Measurements from ENCODE around the gene CACNA1C. TPM values are rescaled to one million over a fixed set of nuclear protein-coding genes. Genes with fewer than 3 reads are reported as not detected.
A peak's percentile ranks its signal among the peaks of the same experiment; 100 is the strongest.

Gene CACNA1C
- 10 to 100 TPM; 14.8 to 18.1 TPM for total RNA-seq
- polyA plus RNA-seq (ENCODE audit: insufficient read length in 2 of 2): 10 to 100 TPM; 18.4 to 22.2 TPM
- long read RNA-seq, donor 1: 0 reads
- long read RNA-seq, donor 2: 0 reads
- long read RNA-seq, donor 3: 0 reads
- long read RNA-seq, donor 4: 0 reads

DNA sequence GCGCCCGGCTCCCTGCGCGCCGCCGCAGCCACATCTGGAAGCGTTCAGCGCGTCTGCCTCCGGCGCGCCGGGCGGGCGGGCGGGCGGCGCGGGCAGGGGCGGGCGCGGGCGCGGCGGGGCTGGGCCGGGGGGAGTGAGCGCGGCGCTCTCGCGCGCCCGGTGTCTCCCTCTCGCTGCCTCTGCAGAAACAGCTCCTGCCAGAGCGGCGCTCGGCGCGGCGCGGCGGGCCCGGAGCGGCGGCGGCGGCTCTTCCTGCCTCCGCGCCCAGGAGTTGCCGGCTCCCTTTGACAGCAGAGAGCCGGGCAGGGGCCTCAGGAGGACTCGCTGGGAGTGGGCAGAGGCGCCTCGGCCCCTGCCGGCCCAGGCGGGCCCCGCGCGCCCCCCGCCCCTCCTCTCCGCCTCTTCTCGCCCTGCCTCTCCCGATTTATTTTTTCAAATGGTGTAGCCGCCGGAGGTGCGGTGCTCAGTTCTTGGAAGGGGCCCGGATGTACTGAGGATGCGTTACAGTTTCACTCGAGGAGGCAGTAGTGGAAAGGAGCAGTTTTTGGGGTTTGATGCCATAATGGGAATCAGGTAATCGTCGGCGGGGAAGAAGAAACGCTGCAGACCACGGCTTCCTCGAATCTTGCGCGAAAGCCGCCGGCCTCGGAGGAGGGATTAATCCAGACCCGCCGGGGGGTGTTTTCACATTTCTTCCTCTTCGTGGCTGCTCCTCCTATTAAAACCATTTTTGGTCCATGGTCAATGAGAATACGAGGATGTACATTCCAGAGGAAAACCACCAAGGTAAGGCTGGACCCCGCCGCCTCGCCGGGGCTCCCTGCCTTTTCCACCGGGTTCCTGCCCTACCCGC lies at the start of gene CACNA1C:
Gene CACNA1C (plus strand): TSS at position 162 of the 853 bp plus-strand sequence. CDS start 576 bp downstream, at position 738.
- H3K36me3 ChIP-seq (ENCODE audit: control insufficient read depth, insufficient read depth, low read length): no peaks in the 10 kb centered on the region
- 0% methylated on average over 81 of the region's 90 CpGs for WGBS (ENCODE audit: insufficient coverage)
- H3K27me3 ChIP-seq (ENCODE audit: control insufficient read depth, insufficient read depth, low read length): peaks cover 3% of the 10 kb centered on the region
- peak within 1 kb of the TSS; percentile 63 for H3K4me3 ChIP-seq (ENCODE audit: low read depth, low read length)
- H3K4me1 ChIP-seq (ENCODE audit: control insufficient read depth, insufficient read depth, low read length): peaks cover 29% of the 10 kb centered on the region
- peak within 1 kb of the TSS; percentile 36 for H3K27ac ChIP-seq (ENCODE audit: low read depth, low read length)
- no peaks in the 10 kb centered on the region for H3K9me3 ChIP-seq (ENCODE audit: control insufficient read depth, insufficient read depth, low read length)
- peak in 2 of 6 donors; percentile 89 for DNase-seq (ENCODE audit: low read depth in 4 of 6, low spot score in 6 of 6)

DNA sequence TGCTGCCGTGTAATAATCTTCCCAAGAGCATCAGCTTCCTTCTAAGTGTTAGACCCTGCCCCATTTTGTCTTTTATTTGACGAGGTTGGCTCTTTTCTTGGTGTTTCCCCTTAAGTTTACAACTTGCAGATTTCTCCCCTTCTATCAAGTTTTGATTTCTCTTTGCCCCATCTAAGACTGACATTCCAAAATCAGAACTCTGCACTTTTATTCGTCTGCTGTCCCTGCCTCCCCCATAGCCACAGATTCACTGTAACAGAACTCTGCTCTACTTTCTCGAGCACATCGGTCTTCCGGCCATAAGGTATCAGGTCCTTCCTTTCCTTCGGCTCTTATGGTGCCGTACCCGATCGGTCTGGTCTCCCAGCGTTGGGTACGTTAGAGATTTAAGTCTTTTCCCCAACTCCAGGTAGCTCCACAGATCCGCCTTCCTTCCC lies 49.1 kb upstream of the CACNA1C start:
- Histone ChIP-seq H3K27ac (ENCODE audit: low read depth, low read length) (peak overlapping the region; percentile 98), H3K4me3 (ENCODE audit: low read depth, low read length) (peak overlapping the region; percentile 99), H3K9me3 (ENCODE audit: control insufficient read depth, insufficient read depth, low read length) (no peaks in the 10 kb centered on the region), H3K27me3 (ENCODE audit: control insufficient read depth, insufficient read depth, low read length) (no peaks in the 10 kb centered on the region), H3K4me1 (ENCODE audit: control insufficient read depth, insufficient read depth, low read length) (no peaks in the 10 kb centered on the region), H3K36me3 (ENCODE audit: control insufficient read depth, insufficient read depth, low read length) (no peaks in the 10 kb centered on the region)
- peak in 1 of 6 donors; percentile 30 for DNase-seq (ENCODE audit: low read depth in 4 of 6, low spot score in 6 of 6)
- whole genome bisulfite sequencing (ENCODE audit: insufficient coverage): 0% methylated on average over 13 of the region's 13 CpGs

DNA sequence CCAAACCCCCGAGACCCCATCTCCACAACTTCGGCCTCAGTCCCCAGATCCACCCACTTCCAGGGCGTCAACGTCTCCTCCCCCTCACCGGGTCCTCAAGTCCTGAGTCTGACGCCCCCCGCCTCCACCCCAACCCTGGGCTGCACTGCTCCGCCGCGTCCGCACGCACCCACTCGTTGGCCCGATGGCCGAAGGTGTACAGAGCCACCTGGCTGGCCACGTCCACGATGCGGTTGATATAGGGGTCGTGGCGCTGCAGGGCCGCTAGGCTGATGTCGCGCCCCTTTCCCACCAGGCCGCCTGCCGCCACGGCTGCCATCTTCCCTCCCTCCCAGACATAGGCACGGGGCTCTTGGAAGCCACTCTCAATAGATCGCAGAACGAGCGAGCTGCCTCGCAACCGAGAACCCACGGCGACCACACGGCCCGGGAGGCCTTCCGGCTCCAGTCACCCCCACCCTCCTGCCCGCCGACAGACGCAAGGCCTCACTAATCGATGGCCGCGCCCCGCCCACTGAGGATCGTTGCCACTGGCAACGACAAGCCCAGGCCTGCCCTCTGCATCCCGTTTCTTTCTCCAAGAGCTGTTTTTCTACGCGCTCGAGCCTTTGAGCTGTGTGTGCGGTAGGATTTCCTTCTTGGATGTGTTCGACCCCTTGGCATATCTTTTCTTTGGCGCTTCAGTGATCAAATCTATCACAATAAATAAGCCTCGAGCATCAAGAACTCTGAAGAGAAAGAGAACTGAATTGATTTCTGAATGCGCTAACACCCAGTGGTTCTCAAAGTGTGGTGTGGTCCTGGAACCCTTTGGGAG lies 48.5 kb upstream of the CACNA1C start, which contains the start of gene DCP1B:
Gene DCP1B (minus strand): TSS at position 345 of the 817 bp plus-strand sequence. CDS start 26 bp downstream, at position 319.
- peak within 1 kb of the TSS; percentile 99 for H3K4me3 ChIP-seq (ENCODE audit: low read depth, low read length)
- no peaks in the 10 kb centered on the region for H3K36me3 ChIP-seq (ENCODE audit: control insufficient read depth, insufficient read depth, low read length)
- no peaks in the 10 kb centered on the region for H3K27me3 ChIP-seq (ENCODE audit: control insufficient read depth, insufficient read depth, low read length)
- WGBS (ENCODE audit: insufficient coverage): under 1% methylated on average over 47 of the region's 55 CpGs
- no peaks in the 10 kb centered on the region for H3K4me1 ChIP-seq (ENCODE audit: control insufficient read depth, insufficient read depth, low read length)
- DNase-seq (ENCODE audit: low read depth in 4 of 6, low spot score in 6 of 6): peak; percentile 81 to 99 (median 90)
- H3K27ac ChIP-seq (ENCODE audit: low read depth, low read length): peak within 1 kb of the TSS; percentile 98
- no peaks in the 10 kb centered on the region for H3K9me3 ChIP-seq (ENCODE audit: control insufficient read depth, insufficient read depth, low read length)

DNA sequence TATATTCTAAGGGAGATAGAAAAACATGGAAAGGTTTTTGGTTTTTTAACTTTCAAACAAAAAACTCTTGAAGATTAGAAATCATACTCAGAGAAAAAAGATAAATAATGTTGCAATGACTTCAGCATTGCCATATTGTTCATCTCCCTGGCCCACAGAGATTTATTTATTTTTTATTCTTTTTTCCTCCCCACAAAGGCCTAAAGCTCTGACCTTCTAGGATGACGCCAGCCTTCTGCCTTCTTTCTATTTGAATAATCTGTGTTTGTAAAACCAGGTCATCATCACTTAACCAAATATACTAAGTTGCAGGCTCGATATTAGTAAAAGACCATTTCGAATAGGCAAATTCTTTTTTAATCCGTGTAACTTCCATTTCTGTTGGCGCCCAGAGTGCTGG lies 44.1 kb upstream of the CACNA1C start:
- Histone ChIP-seq H3K27ac (ENCODE audit: low read depth, low read length) (no peak overlapping the region), H3K4me1 (ENCODE audit: control insufficient read depth, insufficient read depth, low read length) (no peaks in the 10 kb centered on the region), H3K27me3 (ENCODE audit: control insufficient read depth, insufficient read depth, low read length) (no peaks in the 10 kb centered on the region), H3K9me3 (ENCODE audit: control insufficient read depth, insufficient read depth, low read length) (no peaks in the 10 kb centered on the region), H3K36me3 (ENCODE audit: control insufficient read depth, insufficient read depth, low read length) (no peaks in the 10 kb centered on the region), H3K4me3 (ENCODE audit: low read depth, low read length) (no peak overlapping the region)
- DNase-seq (ENCODE audit: low read depth in 4 of 6, low spot score in 6 of 6): no peak
- no CpG with 5 or more reads among the region's 5 CpGs for WGBS (ENCODE audit: insufficient coverage)

DNA sequence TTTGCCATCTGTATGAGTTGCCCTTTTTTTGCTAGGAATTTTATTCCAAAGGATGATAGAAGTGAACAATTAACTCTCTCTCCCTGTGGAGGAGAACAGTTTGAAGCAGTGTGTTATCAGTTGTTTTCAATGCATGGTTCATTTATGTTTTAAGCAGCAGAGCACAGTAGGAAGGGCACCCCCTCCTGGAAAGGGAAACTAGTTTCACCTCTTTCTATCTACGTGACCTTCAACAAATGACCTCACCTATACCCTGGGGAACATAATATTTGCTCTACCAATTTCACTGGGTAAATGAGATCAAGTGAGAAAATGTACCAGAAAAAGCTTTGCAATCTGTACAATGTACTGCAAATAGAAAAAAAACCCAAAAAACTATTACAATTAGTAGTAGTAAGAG lies 43.2 kb upstream of the CACNA1C start:
- no peaks in the 10 kb centered on the region for H3K27me3 ChIP-seq (ENCODE audit: control insufficient read depth, insufficient read depth, low read length)
- WGBS (ENCODE audit: insufficient coverage): no CpG with 5 or more reads among the region's 1 CpG
- no peak overlapping the region for H3K27ac ChIP-seq (ENCODE audit: low read depth, low read length)

DNA sequence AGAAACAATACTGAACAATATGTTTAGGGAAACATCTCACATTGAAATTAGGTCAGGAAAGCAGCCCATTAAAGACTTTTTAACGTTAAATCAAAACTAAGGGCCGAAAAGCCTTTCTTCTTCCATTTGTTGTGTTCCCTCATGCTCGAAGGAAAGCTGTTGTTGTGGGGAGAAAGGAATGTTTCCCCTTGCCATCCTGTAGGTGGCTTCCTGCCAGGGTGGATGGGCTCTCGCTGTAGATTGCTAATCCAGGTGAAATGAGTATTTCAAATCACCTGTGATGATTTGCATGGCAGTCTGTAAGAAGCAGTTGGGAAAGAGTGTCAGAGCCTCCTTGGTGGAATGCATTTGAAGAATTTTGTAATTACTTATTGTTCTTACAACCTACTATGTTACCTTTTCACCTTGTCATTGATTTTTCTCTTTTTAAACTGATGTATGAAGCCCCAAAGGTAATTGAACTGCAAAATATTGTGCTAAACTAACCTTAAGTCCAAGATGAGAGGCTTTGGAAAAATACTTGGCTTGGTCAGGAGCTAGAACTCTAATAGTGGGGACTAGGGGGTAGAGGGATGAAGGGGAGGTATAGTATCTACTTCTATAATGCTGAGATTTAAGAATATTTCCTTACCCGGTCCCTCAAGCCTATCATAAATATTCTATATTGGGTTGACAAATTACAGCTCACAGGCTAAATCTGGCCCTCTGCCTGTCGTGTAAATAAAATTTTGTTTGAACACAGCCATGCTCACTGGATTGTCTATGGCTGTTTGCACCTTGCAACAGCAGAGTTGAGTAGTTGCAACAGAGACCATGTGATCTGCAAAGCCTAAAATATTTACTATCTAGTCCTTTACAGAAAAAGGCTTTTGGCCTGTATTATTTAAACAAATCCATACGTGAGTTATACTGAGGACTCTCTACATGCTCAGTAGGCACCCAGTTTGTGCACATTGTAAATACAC lies 40.9 kb upstream of the CACNA1C start:
- no peaks in the 10 kb centered on the region for H3K36me3 ChIP-seq (ENCODE audit: control insufficient read depth, insufficient read depth, low read length)
- H3K4me1 ChIP-seq (ENCODE audit: control insufficient read depth, insufficient read depth, low read length): peaks cover 9% of the 10 kb centered on the region
- no peak overlapping the region for H3K27ac ChIP-seq (ENCODE audit: low read depth, low read length)
- no peak overlapping the region for H3K4me3 ChIP-seq (ENCODE audit: low read depth, low read length)
- DNase-seq (ENCODE audit: low read depth in 4 of 6, low spot score in 6 of 6): peak in 1 of 6 donors; percentile 52
- 79% methylated on average over 2 of the region's 7 CpGs for WGBS (ENCODE audit: insufficient coverage)
- no peaks in the 10 kb centered on the region for H3K27me3 ChIP-seq (ENCODE audit: control insufficient read depth, insufficient read depth, low read length)
- no peaks in the 10 kb centered on the region for H3K9me3 ChIP-seq (ENCODE audit: control insufficient read depth, insufficient read depth, low read length)

More for the DNA sequence above, 43.2 kb upstream of the CACNA1C start:
- H3K9me3 ChIP-seq (ENCODE audit: control insufficient read depth, insufficient read depth, low read length): no peaks in the 10 kb centered on the region
- H3K4me1 ChIP-seq (ENCODE audit: control insufficient read depth, insufficient read depth, low read length): peaks cover 7% of the 10 kb centered on the region
- H3K4me3 ChIP-seq (ENCODE audit: low read depth, low read length): no peak overlapping the region
- no peaks in the 10 kb centered on the region for H3K36me3 ChIP-seq (ENCODE audit: control insufficient read depth, insufficient read depth, low read length)
- peak in 1 of 6 donors; percentile 44 for DNase-seq (ENCODE audit: low read depth in 4 of 6, low spot score in 6 of 6)

DNA sequence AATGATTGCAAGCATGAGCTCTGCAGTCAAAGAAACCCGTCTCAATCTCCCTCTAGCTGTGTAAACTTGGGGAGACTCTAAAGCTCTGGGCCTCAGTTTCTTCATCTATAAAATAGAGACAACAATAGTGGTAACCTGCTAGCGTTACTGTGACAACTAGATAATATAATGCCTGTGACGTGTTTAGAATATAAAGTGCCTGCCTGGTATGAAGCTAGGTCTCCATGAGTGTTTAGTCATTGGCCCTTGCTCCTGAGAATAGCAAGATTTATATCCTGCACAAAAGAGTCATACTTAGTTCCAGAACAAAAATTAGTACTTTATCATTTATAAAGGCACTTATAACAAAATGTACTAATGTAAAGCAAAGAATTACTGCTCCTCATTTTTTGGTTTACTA lies 39.7 kb upstream of the CACNA1C start:
- H3K4me3 ChIP-seq (ENCODE audit: low read depth, low read length): no peak overlapping the region
- H3K36me3 ChIP-seq (ENCODE audit: control insufficient read depth, insufficient read depth, low read length): no peaks in the 10 kb centered on the region
- DNase-seq (ENCODE audit: low read depth in 4 of 6, low spot score in 6 of 6): peak in 1 of 6 donors; percentile 66
- H3K27ac ChIP-seq (ENCODE audit: low read depth, low read length): peak overlapping the region; percentile 20
- H3K27me3 ChIP-seq (ENCODE audit: control insufficient read depth, insufficient read depth, low read length): no peaks in the 10 kb centered on the region
- no CpG with 5 or more reads among the region's 3 CpGs for WGBS (ENCODE audit: insufficient coverage)
- H3K4me1 ChIP-seq (ENCODE audit: control insufficient read depth, insufficient read depth, low read length): peaks cover 13% of the 10 kb centered on the region
- no peaks in the 10 kb centered on the region for H3K9me3 ChIP-seq (ENCODE audit: control insufficient read depth, insufficient read depth, low read length)

DNA sequence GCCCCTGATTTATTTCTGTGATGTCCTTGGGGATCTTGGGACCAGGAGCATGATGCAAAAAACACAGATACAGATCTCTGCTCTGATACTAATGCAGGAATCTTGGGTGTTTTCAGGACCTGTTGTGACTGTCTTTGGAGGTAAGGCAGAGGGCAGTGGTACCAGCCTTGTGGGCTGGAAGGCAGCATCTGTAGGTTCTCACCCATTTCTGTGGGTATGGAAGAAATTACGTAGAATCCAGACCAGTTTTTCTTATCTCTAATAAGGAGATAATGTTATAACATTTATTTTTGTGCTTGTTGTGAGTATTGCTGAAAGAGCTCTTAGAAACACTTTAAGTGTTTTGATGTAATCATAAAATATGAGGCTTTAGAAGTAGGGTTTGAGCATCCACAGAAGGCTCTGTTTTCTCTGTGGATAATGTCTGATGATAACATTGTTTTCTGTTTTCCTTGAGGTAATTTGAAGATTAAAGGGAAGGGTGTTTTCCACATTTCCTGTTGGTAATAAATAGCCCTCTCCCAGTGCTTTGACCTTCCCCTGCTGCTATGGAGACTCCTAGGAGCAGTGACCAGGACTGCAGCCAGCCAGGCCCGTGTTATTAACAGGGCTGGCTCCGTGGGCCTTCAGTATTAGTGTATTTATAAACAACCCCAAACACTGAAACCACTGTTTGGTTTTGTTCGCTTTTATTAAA lies 39.1 kb upstream of the CACNA1C start:
- Histone ChIP-seq H3K36me3 (ENCODE audit: control insufficient read depth, insufficient read depth, low read length) (no peaks in the 10 kb centered on the region), H3K4me3 (ENCODE audit: low read depth, low read length) (no peak overlapping the region), H3K27me3 (ENCODE audit: control insufficient read depth, insufficient read depth, low read length) (no peaks in the 10 kb centered on the region), H3K27ac (ENCODE audit: low read depth, low read length) (peak overlapping the region; percentile 22), H3K4me1 (ENCODE audit: control insufficient read depth, insufficient read depth, low read length) (peaks cover 16% of the 10 kb centered on the region), H3K9me3 (ENCODE audit: control insufficient read depth, insufficient read depth, low read length) (no peaks in the 10 kb centered on the region)
- peak in 3 of 6 donors; percentile 47 to 67 (median 67) for DNase-seq (ENCODE audit: low read depth in 4 of 6, low spot score in 6 of 6)
- WGBS (ENCODE audit: insufficient coverage): no CpG with 5 or more reads among the region's 4 CpGs
